ENCODE data around the gene KCTD19.

Gene KCTD19

DNA sequence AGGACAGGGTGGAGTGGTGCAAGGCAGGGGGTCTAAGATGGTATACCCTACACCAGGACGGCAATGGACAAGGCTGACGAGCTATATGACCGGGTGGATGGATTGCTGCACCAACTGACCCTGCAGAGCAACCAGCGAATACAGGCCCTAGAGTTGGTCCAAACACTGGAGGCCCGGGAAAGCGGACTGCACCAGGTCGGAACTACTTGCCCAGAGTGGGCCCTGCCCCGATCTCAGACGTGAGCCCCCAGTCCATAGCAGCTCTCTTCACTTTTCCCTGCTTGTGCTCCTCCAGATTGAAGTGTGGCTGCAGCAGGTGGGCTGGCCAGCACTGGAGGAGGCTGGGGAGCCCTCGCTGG is 44.1 kb downstream of the KCTD19 start:
- Histone ChIP-seq H3K9me3 (ENCODE audit: control insufficient read depth, low read length) (no peaks in the 10 kb centered on the region), H3K4me1 (peaks cover 7% of the 10 kb centered on the region), H3K9ac (no peak overlapping the region), H2AFZ (no peak overlapping the region), H3K79me2 (no peaks in the 10 kb centered on the region), H3K4me3 (ENCODE audit: low read depth, low read length) (no peak overlapping the region), H3K27ac (no peak overlapping the region), H3K36me3 (ENCODE audit: control insufficient read depth, insufficient read depth, low read length) (no peaks in the 10 kb centered on the region), H3K4me2 (ENCODE audit: low read length) (no peak overlapping the region), H3K27me3 (ENCODE audit: control insufficient read depth, insufficient read depth, low read length) (no peaks in the 10 kb centered on the region)
- TF ChIP-seq CTCF (IDR thresholded peaks at IDR 0.05), result no peak

DNA sequence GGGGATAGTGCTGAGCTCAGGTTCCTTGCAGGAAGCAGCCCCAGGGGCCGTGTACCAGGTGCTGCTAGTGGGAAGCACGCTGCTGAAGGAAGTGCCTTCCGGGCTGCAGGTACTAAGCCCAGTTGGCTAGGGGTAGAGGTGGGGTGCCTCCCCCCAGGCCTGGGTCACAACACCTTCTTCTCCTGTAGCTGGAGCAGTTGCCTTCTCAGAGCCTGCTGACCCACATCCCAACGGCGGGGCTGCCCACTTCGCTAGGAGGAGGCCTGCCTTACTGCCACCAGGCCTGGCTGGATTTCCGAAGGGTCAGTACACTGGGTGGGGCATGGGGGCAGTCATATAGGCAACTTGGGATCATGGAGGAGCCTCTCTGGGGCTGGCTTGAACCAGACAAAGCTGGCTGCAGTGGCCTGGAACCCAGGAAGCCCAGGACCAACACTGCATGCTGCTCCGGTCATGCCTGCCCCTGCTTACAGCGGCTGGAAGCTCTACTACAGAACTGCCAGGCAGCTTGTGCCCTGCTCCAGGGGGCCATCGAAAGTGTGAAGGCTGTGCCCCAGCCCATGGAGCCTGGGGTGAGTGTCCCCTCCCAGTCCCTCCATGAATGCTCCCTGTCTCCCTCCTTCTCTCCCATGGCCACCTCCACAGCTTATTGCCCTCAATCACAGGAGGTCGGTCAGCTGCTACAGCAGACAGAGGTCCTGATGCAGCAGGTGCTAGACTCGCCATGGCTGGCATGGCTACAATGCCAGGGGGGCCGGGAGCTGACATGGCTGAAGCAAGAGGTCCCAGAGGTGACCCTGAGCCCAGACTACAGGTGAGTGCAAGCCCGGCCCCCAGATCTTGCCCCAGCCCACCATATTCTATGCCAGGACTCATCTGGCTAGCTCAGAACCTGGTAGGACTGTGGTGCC is 44.8 kb downstream of the KCTD19 start:
- no peak for TF ChIP-seq CTCF (IDR thresholded peaks at IDR 0.05)
- Histone ChIP-seq H3K27ac (no peak overlapping the region), H3K9me3 (ENCODE audit: control insufficient read depth, low read length) (no peaks in the 10 kb centered on the region), H3K36me3 (ENCODE audit: control insufficient read depth, insufficient read depth, low read length) (no peaks in the 10 kb centered on the region), H3K9ac (no peak overlapping the region), H3K4me1 (peaks cover 7% of the 10 kb centered on the region), H3K79me2 (no peaks in the 10 kb centered on the region), H3K27me3 (ENCODE audit: control insufficient read depth, insufficient read depth, low read length) (no peaks in the 10 kb centered on the region), H2AFZ (no peak overlapping the region), H3K4me2 (ENCODE audit: low read length) (no peak overlapping the region), H3K4me3 (ENCODE audit: low read depth, low read length) (no peak overlapping the region)

DNA sequence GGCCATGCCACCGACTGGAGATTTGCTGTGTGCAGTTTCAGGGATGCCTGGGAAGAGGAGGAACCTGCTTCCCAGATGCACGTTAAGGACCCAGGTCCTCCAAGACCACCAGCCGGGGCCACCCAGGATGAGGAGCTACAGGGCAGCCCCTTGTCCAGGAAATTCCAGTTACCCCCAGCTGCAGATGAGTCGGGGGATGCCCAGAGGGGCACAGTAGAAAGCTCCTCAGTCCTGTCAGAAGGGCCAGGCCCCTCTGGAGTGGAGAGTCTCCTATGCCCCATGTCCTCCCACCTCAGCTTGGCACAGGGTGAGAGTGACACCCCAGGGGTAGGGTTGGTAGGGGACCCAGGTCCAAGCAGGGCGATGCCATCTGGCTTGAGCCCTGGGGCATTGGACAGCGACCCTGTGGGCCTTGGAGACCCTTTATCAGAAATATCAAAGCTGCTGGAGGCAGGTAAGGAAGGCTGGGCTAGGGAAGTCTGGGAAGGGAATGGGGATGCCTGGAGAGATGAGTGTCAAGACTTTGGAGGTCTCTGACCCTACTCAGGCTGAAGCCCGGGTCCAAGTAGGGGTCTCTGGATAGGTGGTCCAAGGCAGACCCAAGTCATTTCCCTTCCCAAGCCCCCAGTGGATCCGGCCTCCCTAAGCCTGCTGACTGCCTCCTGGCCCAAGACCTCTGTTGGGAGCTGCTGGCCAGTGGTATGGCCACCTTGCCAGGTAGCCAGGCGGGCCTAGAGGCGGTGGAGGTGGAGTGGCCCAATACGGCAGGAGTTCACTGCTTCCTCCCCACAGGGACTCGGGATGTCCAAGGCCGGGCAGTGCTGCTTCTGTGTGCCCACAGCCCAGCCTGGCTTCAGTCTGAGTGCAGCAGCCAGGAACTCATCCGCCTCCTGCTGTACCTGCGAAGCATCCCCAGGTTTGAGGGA is 46.2 kb downstream of the KCTD19 start:
- Histone ChIP-seq H3K27ac (no peak overlapping the region), H3K9ac (no peak overlapping the region), H3K79me2 (no peaks in the 10 kb centered on the region), H3K4me1 (peaks cover 7% of the 10 kb centered on the region), H3K27me3 (ENCODE audit: control insufficient read depth, insufficient read depth, low read length) (no peaks in the 10 kb centered on the region), H2AFZ (no peak overlapping the region), H3K4me3 (ENCODE audit: low read depth, low read length) (no peak overlapping the region), H3K9me3 (ENCODE audit: control insufficient read depth, low read length) (no peaks in the 10 kb centered on the region), H3K4me2 (ENCODE audit: low read length) (no peak overlapping the region), H3K36me3 (ENCODE audit: control insufficient read depth, insufficient read depth, low read length) (no peaks in the 10 kb centered on the region)
- no peak for TF ChIP-seq CTCF (IDR thresholded peaks at IDR 0.05)

- no peak within 1 kb of the TSS for H3K9ac ChIP-seq
- peak; percentile 45 for TF ChIP-seq CTCF (IDR thresholded peaks at IDR 0.05)
- no peaks in the 10 kb centered on the region for H3K27me3 ChIP-seq (ENCODE audit: control insufficient read depth, insufficient read depth, low read length)
- peak within 1 kb of the TSS; percentile 52 for H3K4me3 ChIP-seq (ENCODE audit: low read depth, low read length)
- peak within 1 kb of the TSS; percentile 73 for H2AFZ ChIP-seq
- H3K36me3 ChIP-seq (ENCODE audit: control insufficient read depth, insufficient read depth, low read length), result no peaks in the 10 kb centered on the region
- no peak within 1 kb of the TSS for H3K27ac ChIP-seq
- H3K4me2 ChIP-seq (ENCODE audit: low read length), result peak within 1 kb of the TSS; percentile 75
- no peaks in the 10 kb centered on the region for H3K9me3 ChIP-seq (ENCODE audit: control insufficient read depth, low read length)
- no peaks in the 10 kb centered on the region for H3K79me2 ChIP-seq
- peaks cover 4% of the 10 kb centered on the region for H3K4me1 ChIP-seq
Measured at GRCh38 chr16:67279296-67280089, 47.0 kb downstream of the KCTD19 start, which contains the start of gene PLEKHG4. Gene PLEKHG4 (plus strand): TSS chr16:67279532. CDS start chr16:67280045, 513 bp downstream.

Measured in parathyroid adenoma (tissue), 2 donors.